ENCODE results near the gene EPHB4.

- no peak for TF ChIP-seq EZH2 (IDR thresholded peaks at IDR 0.05; ENCODE audit: borderline replicate concordance, low read length)
- TF ChIP-seq, protein P1, sequence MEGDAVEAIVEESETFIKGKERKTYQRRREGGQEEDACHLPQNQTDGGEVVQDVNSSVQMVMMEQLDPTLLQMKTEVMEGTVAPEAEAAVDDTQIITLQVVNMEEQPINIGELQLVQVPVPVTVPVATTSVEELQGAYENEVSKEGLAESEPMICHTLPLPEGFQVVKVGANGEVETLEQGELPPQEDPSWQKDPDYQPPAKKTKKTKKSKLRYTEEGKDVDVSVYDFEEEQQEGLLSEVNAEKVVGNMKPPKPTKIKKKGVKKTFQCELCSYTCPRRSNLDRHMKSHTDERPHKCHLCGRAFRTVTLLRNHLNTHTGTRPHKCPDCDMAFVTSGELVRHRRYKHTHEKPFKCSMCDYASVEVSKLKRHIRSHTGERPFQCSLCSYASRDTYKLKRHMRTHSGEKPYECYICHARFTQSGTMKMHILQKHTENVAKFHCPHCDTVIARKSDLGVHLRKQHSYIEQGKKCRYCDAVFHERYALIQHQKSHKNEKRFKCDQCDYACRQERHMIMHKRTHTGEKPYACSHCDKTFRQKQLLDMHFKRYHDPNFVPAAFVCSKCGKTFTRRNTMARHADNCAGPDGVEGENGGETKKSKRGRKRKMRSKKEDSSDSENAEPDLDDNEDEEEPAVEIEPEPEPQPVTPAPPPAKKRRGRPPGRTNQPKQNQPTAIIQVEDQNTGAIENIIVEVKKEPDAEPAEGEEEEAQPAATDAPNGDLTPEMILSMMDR (IDR thresholded peaks at IDR 0.05; ENCODE audit: low read length) = no peak
Measured at GRCh38 chr7:100786323-100786722, 41.0 kb downstream of the EPHB4 start.

Data from OCI-LY1 (cell line).